Breast epithelium (tissue), 4 donors: ENCODE results near the gene ZMYND8. TPM values are rescaled to one million over a fixed set of nuclear protein-coding genes. Genes with fewer than 3 reads are reported as not detected.

ENCODE experiments used
- DNase-seq, 2 donors: peaks; one replicate each; pipeline ENCODE4 v3.0.0-alpha.2; 2019; ENCODE audit warnings: low spot score in 2 of 2
- H3K27ac ChIP-seq, 2 donors: fragments of 200-600 bp; sonication (generic) in 1 of 2; one replicate each; pipeline ENCODE4 v1.5.1; 2016 to 2019; ENCODE audit warnings: mild to moderate bottlenecking in 1 of 2
- H3K27me3 ChIP-seq, 2 donors: fragments of 200-600 bp; sonication (generic) in 1 of 2; one replicate each; pipeline versions ENCODE4 v1.5.1 to v1.6.0; 2017 to 2019; ENCODE audit warnings: control low read depth in 1 of 2, mild to moderate bottlenecking in 1 of 2
- H3K36me3 ChIP-seq: fragments of 200-600 bp; one replicate; pipeline ENCODE4 v1.5.1; 2019
- H3K4me1 ChIP-seq, 2 donors: fragments of 200-600 bp; sonication (generic); one replicate each; pipeline ENCODE4 v1.5.1; 2016 to 2019; ENCODE audit warnings: control low read depth in 1 of 2
- H3K4me3 ChIP-seq, 3 donors: fragments of 200-600 bp; sonication (generic); 1 replicate in 2 of 3; 2 replicates in 1 of 3; pipeline ENCODE4 v1.5.1; 2016 to 2019; ENCODE audit warnings: mild to moderate bottlenecking in 3 of 3, moderate library complexity in 2 of 3
- H3K9me3 ChIP-seq, 2 donors: fragments of 200-600 bp; sonication (generic) in 1 of 2; one replicate each; pipeline ENCODE4 v1.5.1; 2016 to 2019; ENCODE audit warnings: control low read depth in 1 of 2
- CTCF ChIP-seq, 3 donors: fragments of 450-650 bp; IDR thresholded peaks; one replicate each; pipeline ENCODE4 v1.5.1; 2016 to 2017; ENCODE audit warnings: antibody characterized with exemption in 3 of 3, mild to moderate bottlenecking in 3 of 3, moderate library complexity in 3 of 3
- POLR2A ChIP-seq: fragments of 450-650 bp; IDR thresholded peaks from one replicate; pipeline ENCODE4 v1.6.1; 2016; ENCODE audit warnings: antibody characterized with exemption, mild to moderate bottlenecking, moderate library complexity
- POLR2AphosphoS5 ChIP-seq, 3 donors: sonication (generic); formaldehyde crosslinking; IDR thresholded peaks; one replicate each; pipeline ENCODE4 v1.6.1; 2017; ENCODE audit warnings: antibody characterized with exemption in 3 of 3
- intact Hi-C: fragments of 100-400 bp; cut with DNase I; formaldehyde crosslinking; loops from one replicate; pipeline ENCODE4 v1.15.1; 2023; ENCODE audit warnings: low total_unique reads
- total RNA-seq, 3 donors: library from RNA; depleted of rRNA; stranded (reverse); fragments of >200 nt; gene quantifications; one replicate each; pipeline ENCODE4 v1.1.0, GENCODE V29; 2016

Gene ZMYND8
- total RNA-seq, 3 donors from 2014 or later: 40.6 to 47.7 (median 41.4) TPM

- intact Hi-C loops: no loop called here
- Histone ChIP-seq H3K4me3 (no peak overlapping the region), H3K27ac (no peak overlapping the region), H3K36me3 (no peaks in the 10 kb centered on the region), H3K4me1 (no peaks in the 10 kb centered on the region), H3K9me3 (no peaks in the 10 kb centered on the region), H3K27me3 (no peaks in the 10 kb centered on the region)
- no peak for DNase-seq
- TF ChIP-seq POLR2A (no peak), POLR2AphosphoS5 (IDR thresholded peaks at IDR 0.05) (no peak), CTCF (IDR thresholded peaks at IDR 0.05) (no peak)
Measured at GRCh38 chr20:47221036-47221625, 135.4 kb downstream of the ZMYND8 start.

- Histone ChIP-seq H3K4me3 (no peak overlapping the region), H3K27ac (no peak overlapping the region), H3K4me1 (no peaks in the 10 kb centered on the region), H3K9me3 (no peaks in the 10 kb centered on the region), H3K36me3 (no peaks in the 10 kb centered on the region), H3K27me3 (no peaks in the 10 kb centered on the region)
- DNase-seq: no peak
- intact Hi-C loops: no loop called here
- TF ChIP-seq POLR2A (no peak), CTCF (IDR thresholded peaks at IDR 0.05) (peak; percentile 24 to 46 (median 29))
Measured at GRCh38 chr20:47220161-47220582, 136.3 kb downstream of the ZMYND8 start.

- Histone ChIP-seq H3K4me1 (no peaks in the 10 kb centered on the region), H3K36me3 (no peaks in the 10 kb centered on the region), H3K9me3 (no peaks in the 10 kb centered on the region), H3K27ac (no peak overlapping the region), H3K4me3 (no peak overlapping the region), H3K27me3 (no peaks in the 10 kb centered on the region)
- no peak for TF ChIP-seq POLR2A
- no peak for TF ChIP-seq CTCF (IDR thresholded peaks at IDR 0.05)
- TF ChIP-seq POLR2AphosphoS5 (IDR thresholded peaks at IDR 0.05): no peak
- DNase-seq: no peak
- intact Hi-C loops: no loop called here
Measured at GRCh38 chr20:47217482-47218446, 138.7 kb downstream of the ZMYND8 start.

- no peaks in the 10 kb centered on the region for H3K36me3 ChIP-seq
- intact Hi-C loops: no loop called here
Measured at GRCh38 chr20:47216819-47217410, 139.6 kb downstream of the ZMYND8 start.

More at GRCh38 chr20:47216819-47217410, 139.6 kb downstream of the ZMYND8 start:
- TF ChIP-seq POLR2A (no peak), CTCF (IDR thresholded peaks at IDR 0.05) (no peak)
- DNase-seq: no peak
- H3K27ac ChIP-seq: no peak overlapping the region
- H3K9me3 ChIP-seq: no peaks in the 10 kb centered on the region
- H3K4me1 ChIP-seq: no peaks in the 10 kb centered on the region
- H3K4me3 ChIP-seq: no peak overlapping the region
- no peaks in the 10 kb centered on the region for H3K27me3 ChIP-seq
